ENCODE results near the gene SH2B3.
"Not testable (repeated sequence)": the region's sequence is repeated elsewhere in the genome, so short reads cannot be mapped to it uniquely, and the experiment has no call there.

The SH2B3 gene

GRCh38 chr12:111457071-111457470 is 51.3 kb downstream of the SH2B3 start:
- DNase-seq (ENCODE audit: low read depth in 2 of 2, low spot score in 1 of 2): no peak

- no peak for DNase-seq (ENCODE audit: low read depth in 2 of 2, low spot score in 1 of 2)
Measured at GRCh38 chr12:111457577-111457976, 51.9 kb downstream of the SH2B3 start.

GRCh38 chr12:111458546-111459172 is 52.9 kb downstream of the SH2B3 start:
- DNase-seq (ENCODE audit: low read depth in 2 of 2, low spot score in 1 of 2): no peak

- DNase-seq (ENCODE audit: low read depth in 2 of 2, low spot score in 1 of 2): not testable (repeated sequence)
Measured at GRCh38 chr12:111460111-111460510, 54.4 kb downstream of the SH2B3 start.

- DNase-seq (ENCODE audit: low read depth in 2 of 2, low spot score in 1 of 2): no peak
Measured at GRCh38 chr12:111462210-111462769, 56.6 kb downstream of the SH2B3 start.

- no peak for DNase-seq (ENCODE audit: low read depth in 2 of 2, low spot score in 1 of 2)
Measured at GRCh38 chr12:111467092-111467856, 61.6 kb downstream of the SH2B3 start.

- DNase-seq (ENCODE audit: low read depth in 2 of 2, low spot score in 1 of 2): no peak
Measured at GRCh38 chr12:111467857-111468241, 62.1 kb downstream of the SH2B3 start.

- DNase-seq (ENCODE audit: low read depth in 2 of 2, low spot score in 1 of 2): no peak
Measured at GRCh38 chr12:111469401-111469800, 63.7 kb downstream of the SH2B3 start.

- no peak for DNase-seq (ENCODE audit: low read depth in 2 of 2, low spot score in 1 of 2)
Measured at GRCh38 chr12:111471236-111471635, 65.5 kb downstream of the SH2B3 start.

- no peak for DNase-seq (ENCODE audit: low read depth in 2 of 2, low spot score in 1 of 2)
Measured at GRCh38 chr12:111482462-111482861, 76.7 kb downstream of the SH2B3 start.

- no peak for DNase-seq (ENCODE audit: low read depth in 2 of 2, low spot score in 1 of 2)
Measured at GRCh38 chr12:111488271-111488670, 82.5 kb downstream of the SH2B3 start.

- no peak for DNase-seq (ENCODE audit: low read depth in 2 of 2, low spot score in 1 of 2)
Measured at GRCh38 chr12:111488798-111489197, 83.1 kb downstream of the SH2B3 start.

GRCh38 chr12:111492979-111493378 is 87.3 kb downstream of the SH2B3 start:
- not testable (repeated sequence) for DNase-seq (ENCODE audit: low read depth in 2 of 2, low spot score in 1 of 2)

- DNase-seq (ENCODE audit: low read depth in 2 of 2, low spot score in 1 of 2): no peak
Measured at GRCh38 chr12:111494676-111495075, 89.0 kb downstream of the SH2B3 start.

All from stimulated activated CD8-positive, alpha-beta memory T cell treated with anti-CD3 and anti-CD28 coated beads, Interleukin-4, amount 100 ng/mL, for 4 hours (primary cell).